Endothelial cell of umbilical vein (primary cell): ENCODE data around the gene DACT2.

Experiments used
- EZH2 ChIP-seq: IDR thresholded peaks from 2 replicates; pipeline ENCODE4 v1.6.1; 2012; ENCODE audit warnings: borderline replicate concordance, low read depth, mild to moderate bottlenecking, moderate library complexity, low read length, inconsistent platforms; ENCODE audit not compliant: severe bottlenecking
- MYC ChIP-seq: IDR thresholded peaks from one replicate; pipeline ENCODE4 v1.6.1; 2011; ENCODE audit warnings: mild to moderate bottlenecking, low read depth, low read length
- POLR2A ChIP-seq: IDR thresholded peaks from 2 replicates; pipeline ENCODE4 v1.6.1; 2012; ENCODE audit warnings: low read depth, mild to moderate bottlenecking, control low read depth, low read length
- POLR2AphosphoS5 ChIP-seq: IDR thresholded peaks from 2 replicates; pipeline ENCODE4 v1.6.1; 2012; ENCODE audit warnings: low read depth, mild to moderate bottlenecking, control low read depth, low read length, moderate library complexity; ENCODE audit not compliant: insufficient read depth
- TF ChIP-seq, protein P1 (sequence below), 2 donors: IDR thresholded peaks; 1 replicate in 1 of 2; 2 replicates in 1 of 2; pipeline ENCODE4 v1.5.1; 2011; ENCODE audit warnings: low read length in 2 of 2, mild to moderate bottlenecking in 2 of 2, moderate library complexity in 2 of 2, control low read depth in 1 of 2, inconsistent platforms in 1 of 2, low read depth in 1 of 2; ENCODE audit not compliant: insufficient read depth in 1 of 2; ENCODE audit errors: extremely low read depth in 1 of 2

DNA sequence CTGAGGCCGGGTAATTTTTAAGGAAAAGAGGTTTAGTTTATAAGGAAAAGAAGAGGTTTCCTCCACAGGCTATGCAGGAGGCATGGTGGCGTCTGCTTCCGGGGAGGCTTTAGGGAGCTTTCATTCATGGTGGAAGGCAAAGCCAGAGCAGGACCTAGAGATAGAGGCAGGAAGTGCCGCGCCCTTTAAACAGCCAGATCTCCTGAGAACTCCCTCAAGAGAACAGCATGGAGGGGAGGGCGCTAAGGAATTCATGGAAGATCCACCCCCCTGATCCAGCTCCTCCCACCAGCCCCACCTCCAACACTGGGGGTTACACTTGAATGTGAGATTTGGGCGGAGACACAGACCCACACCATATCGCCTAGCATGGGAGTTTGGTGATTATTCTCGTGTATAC lies 13.9 kb upstream of the DACT2 start:
- TF ChIP-seq POLR2AphosphoS5 (no peak), POLR2A (no peak), EZH2 (no peak), MYC (no peak)
- TF ChIP-seq, protein P1, sequence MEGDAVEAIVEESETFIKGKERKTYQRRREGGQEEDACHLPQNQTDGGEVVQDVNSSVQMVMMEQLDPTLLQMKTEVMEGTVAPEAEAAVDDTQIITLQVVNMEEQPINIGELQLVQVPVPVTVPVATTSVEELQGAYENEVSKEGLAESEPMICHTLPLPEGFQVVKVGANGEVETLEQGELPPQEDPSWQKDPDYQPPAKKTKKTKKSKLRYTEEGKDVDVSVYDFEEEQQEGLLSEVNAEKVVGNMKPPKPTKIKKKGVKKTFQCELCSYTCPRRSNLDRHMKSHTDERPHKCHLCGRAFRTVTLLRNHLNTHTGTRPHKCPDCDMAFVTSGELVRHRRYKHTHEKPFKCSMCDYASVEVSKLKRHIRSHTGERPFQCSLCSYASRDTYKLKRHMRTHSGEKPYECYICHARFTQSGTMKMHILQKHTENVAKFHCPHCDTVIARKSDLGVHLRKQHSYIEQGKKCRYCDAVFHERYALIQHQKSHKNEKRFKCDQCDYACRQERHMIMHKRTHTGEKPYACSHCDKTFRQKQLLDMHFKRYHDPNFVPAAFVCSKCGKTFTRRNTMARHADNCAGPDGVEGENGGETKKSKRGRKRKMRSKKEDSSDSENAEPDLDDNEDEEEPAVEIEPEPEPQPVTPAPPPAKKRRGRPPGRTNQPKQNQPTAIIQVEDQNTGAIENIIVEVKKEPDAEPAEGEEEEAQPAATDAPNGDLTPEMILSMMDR (IDR thresholded peaks at IDR 0.05; ENCODE audit: extremely low read depth in 1 of 2, insufficient read depth in 1 of 2, low read depth in 1 of 2, low read length in 2 of 2), result no peak
